Fibroblast of lung (primary cell): ENCODE data around the gene H6PD. TPM values are rescaled to one million over a fixed set of nuclear protein-coding genes. Genes with fewer than 3 reads are reported as not detected.
A peak's percentile ranks its signal among the peaks of the same experiment; 100 is the strongest.

ENCODE experiments used
- DNase-seq, 2 donors: peaks; one replicate each; pipeline versions ENCODE4 v3.0.0 to v3.0.0-alpha.2; 2010; ENCODE audit warnings: low read depth in 2 of 2
- H2AFZ ChIP-seq: 2 replicates; pipeline ENCODE4 v1.5.1; 2012; ENCODE audit warnings: low read length, control low read depth, inconsistent platforms
- H3K27ac ChIP-seq: 2 replicates; pipeline ENCODE4 v1.5.1; 2011; ENCODE audit warnings: low read length, control low read depth; ENCODE audit not compliant: insufficient read depth
- H3K27me3 ChIP-seq: 2 replicates; pipeline ENCODE4 v1.5.1; 2011; ENCODE audit warnings: mild to moderate bottlenecking, low read length; ENCODE audit not compliant: control insufficient read depth, insufficient read depth
- H3K36me3 ChIP-seq: 2 replicates; pipeline ENCODE4 v1.5.1; 2011; ENCODE audit warnings: low read length; ENCODE audit not compliant: control insufficient read depth, insufficient read depth
- H3K4me1 ChIP-seq: 2 replicates; pipeline ENCODE4 v1.5.1; 2011; ENCODE audit warnings: low read length; ENCODE audit not compliant: control insufficient read depth, insufficient read depth; ENCODE audit errors: extremely low read depth
- H3K4me2 ChIP-seq: 2 replicates; pipeline ENCODE4 v1.5.1; 2011; ENCODE audit warnings: low read length, control low read depth; ENCODE audit not compliant: insufficient read depth; ENCODE audit errors: extremely low read depth
- H3K4me3 ChIP-seq, 4 experiments: fragments of 200-600 bp in 1 of 4; sonication (generic) in 1 of 4; replicated peaks in 1 of 4; 2 replicates each; pipeline ENCODE4 v1.5.1; 2011 to 2016; ENCODE audit warnings: low read length in 4 of 4, low read depth in 3 of 4, mild to moderate bottlenecking in 3 of 4, control low read depth in 2 of 4, inconsistent platforms in 1 of 4, mixed read lengths in 1 of 4; ENCODE audit not compliant: insufficient read depth in 1 of 4; ENCODE audit errors: control extremely low read depth in 1 of 4
- H3K79me2 ChIP-seq: 2 replicates; pipeline ENCODE4 v1.5.1; 2012; ENCODE audit warnings: mild to moderate bottlenecking, low read length, inconsistent platforms; ENCODE audit not compliant: control insufficient read depth, insufficient read depth
- H3K9ac ChIP-seq: 2 replicates; pipeline ENCODE4 v1.5.1; 2011; ENCODE audit warnings: mild to moderate bottlenecking, low read length, control low read depth; ENCODE audit not compliant: insufficient read depth
- H3K9me3 ChIP-seq: 2 replicates; pipeline ENCODE4 v1.5.1; 2012; ENCODE audit warnings: low read depth, low read length; ENCODE audit not compliant: control insufficient read depth, insufficient read depth
- H4K20me1 ChIP-seq: 2 replicates; pipeline ENCODE4 v1.5.1; 2011; ENCODE audit warnings: low read length; ENCODE audit not compliant: control insufficient read depth, insufficient read depth; ENCODE audit errors: extremely low read depth
- CTCF ChIP-seq, 2 donors: IDR thresholded peaks in 1 of 2; conservative IDR thresholded peaks in 1 of 2; 1 replicate in 1 of 2; 2 replicates in 1 of 2; pipeline ENCODE4 v1.5.1; 2011 to 2012; ENCODE audit warnings: low read length in 2 of 2, control low read depth in 1 of 2, inconsistent platforms in 1 of 2, low read depth in 1 of 2, mild to moderate bottlenecking in 1 of 2
- EZH2 ChIP-seq: IDR thresholded peaks from 2 replicates; pipeline ENCODE4 v1.5.1; 2012; ENCODE audit warnings: low read length, control low read depth, mild to moderate bottlenecking; ENCODE audit errors: missing control alignments
- polyA plus RNA-seq, 2 donors: library from polyadenylated mRNA; depleted of rRNA in 1 of 2; stranded (reverse) in 1 of 2; unstranded in 1 of 2; fragments of >200 nt; gene quantifications; 2 replicates each; pipeline ENCODE4 v1.2.1, GENCODE V29; 2011 to 2012; ENCODE audit warnings: missing spikeins in 1 of 2
- total RNA-seq: library from RNA; depleted of rRNA; stranded (reverse); fragments of >200 nt; gene quantifications from 2 replicates; pipeline ENCODE4 v1.2.1, GENCODE V29; 2014

Gene H6PD
- total and polyA plus RNA-seq, 2 donors (not counting 1 experiment from before 2014, with no cell fraction given): 15.2 to 23.5 TPM

GRCh38 chr1:9196129-9197040 lies 38.2 kb upstream of the H6PD start:
- Histone ChIP-seq H3K4me3 (peak overlapping the region in 2 of 4 experiments; percentile 27 to 38), H3K36me3 (no peaks in the 10 kb centered on the region), H3K79me2 (no peaks in the 10 kb centered on the region), H2AFZ (no peak overlapping the region), H3K27me3 (no peaks in the 10 kb centered on the region), H3K27ac (peak overlapping the region; percentile 57), H3K4me2 (peak overlapping the region; percentile 70), H4K20me1 (no peaks in the 10 kb centered on the region), H3K9me3 (no peaks in the 10 kb centered on the region), H3K9ac (peak overlapping the region; percentile 49), H3K4me1 (peaks cover 24% of the 10 kb centered on the region)
- DNase-seq: peak; percentile 87 to 92
- TF ChIP-seq CTCF (conservative IDR thresholded peaks at IDR 0.05 in 1 of 2, IDR thresholded peaks at IDR 0.05 in 1 of 2; ENCODE audit: low read depth in 1 of 2, low read length in 2 of 2) (peak; percentile 71 to 78), EZH2 (no peak)

- no peak for DNase-seq
- peak overlapping the region; percentile 57 for H3K27ac ChIP-seq
- H3K4me3 ChIP-seq: no peak overlapping the region
- no peak overlapping the region for H3K9ac ChIP-seq
- H3K9me3 ChIP-seq: no peaks in the 10 kb centered on the region
- H3K79me2 ChIP-seq: no peaks in the 10 kb centered on the region
- H2AFZ ChIP-seq: no peak overlapping the region
- TF ChIP-seq CTCF (conservative IDR thresholded peaks at IDR 0.05 in 1 of 2, IDR thresholded peaks at IDR 0.05 in 1 of 2; ENCODE audit: low read depth in 1 of 2, low read length in 2 of 2) (no peak), EZH2 (no peak)
- H3K27me3 ChIP-seq: no peaks in the 10 kb centered on the region
- H3K36me3 ChIP-seq: no peaks in the 10 kb centered on the region
- peaks cover 24% of the 10 kb centered on the region for H3K4me1 ChIP-seq
- no peak overlapping the region for H3K4me2 ChIP-seq
- no peaks in the 10 kb centered on the region for H4K20me1 ChIP-seq
Measured at GRCh38 chr1:9197186-9198099, 37.1 kb upstream of the H6PD start.
